NOMO-1 (cell line): ENCODE results near the gene CRIP3.
"Not testable (repeated sequence)": the region's sequence is repeated elsewhere in the genome, so short reads cannot be mapped to it uniquely, and the experiment has no call there.

Source experiments
- DNase-seq, 2 experiments: peaks; one replicate each; lab custom pipeline; 2025; ENCODE audit not compliant: unreplicated experiment in 2 of 2; lab: John Stamatoyannopoulos, UW

CRIP3 gene

GRCh38 chr6:43307451-43308100 lies 1.1 kb downstream of the CRIP3 start:
- DNase-seq, result no peak

GRCh38 chr6:43306086-43306485 lies 2.5 kb downstream of the CRIP3 start:
- no peak for DNase-seq

GRCh38 chr6:43304882-43305281 lies 3.7 kb downstream of the CRIP3 start:
- no peak for DNase-seq

GRCh38 chr6:43304361-43304760 lies 4.3 kb downstream of the CRIP3 start:
- DNase-seq, result no peak

- no peak for DNase-seq
These were observed 4.8 kb downstream of the CRIP3 start for GRCh38 chr6:43303751-43304331.

GRCh38 chr6:43303006-43303405 lies 5.6 kb downstream of the CRIP3 start:
- DNase-seq, result not testable (repeated sequence)

- DNase-seq, result no peak
These were observed 6.5 kb downstream of the CRIP3 start for GRCh38 chr6:43302126-43302525.

GRCh38 chr6:43301081-43301870 lies 7.3 kb downstream of the CRIP3 start:
- no peak for DNase-seq

- no peak for DNase-seq
These were observed 9.0 kb downstream of the CRIP3 start for GRCh38 chr6:43299338-43300293.

- DNase-seq, result no peak
These were observed 9.9 kb downstream of the CRIP3 start for GRCh38 chr6:43298565-43299337.

GRCh38 chr6:43297644-43298564 lies 10.7 kb downstream of the CRIP3 start, which contains the start of gene SLC22A7:
TSS of gene SLC22A7 (plus strand) at chr6:43298260. CDS start at chr6:43298359, 99 bp downstream.
- DNase-seq, result no peak

GRCh38 chr6:43296780-43297497 lies 11.7 kb downstream of the CRIP3 start:
- DNase-seq, result no peak

- no peak for DNase-seq
These were observed 13.2 kb downstream of the CRIP3 start for GRCh38 chr6:43295456-43295855.

GRCh38 chr6:43294536-43294935 lies 14.1 kb downstream of the CRIP3 start:
- DNase-seq, result no peak

GRCh38 chr6:43293698-43294097 lies 14.9 kb downstream of the CRIP3 start:
- DNase-seq, result no peak

- DNase-seq, result no peak
These were observed 15.8 kb downstream of the CRIP3 start for GRCh38 chr6:43292763-43293318.

GRCh38 chr6:43292341-43292740 lies 16.3 kb downstream of the CRIP3 start:
- DNase-seq, result no peak

GRCh38 chr6:43291708-43292107 lies 16.9 kb downstream of the CRIP3 start:
- no peak for DNase-seq
